ENCODE measurements around the gene SNX25.

The SNX25 gene

GRCh38 chr4:185270037-185270436, 60.6 kb downstream of the SNX25 start:
- DNase-seq, result no peak

- no peak for DNase-seq
These were observed 61.5 kb downstream of the SNX25 start for GRCh38 chr4:185270885-185271284.

- no peak for DNase-seq
These were observed 62.8 kb downstream of the SNX25 start for GRCh38 chr4:185272245-185272644.

GRCh38 chr4:185275501-185275900, 66.1 kb downstream of the SNX25 start:
- no peak for DNase-seq

GRCh38 chr4:185276036-185276435, 66.6 kb downstream of the SNX25 start:
- no peak for DNase-seq

GRCh38 chr4:185278716-185279115, 69.3 kb downstream of the SNX25 start:
- no peak for DNase-seq

- DNase-seq, result no peak
These were observed 71.2 kb downstream of the SNX25 start for GRCh38 chr4:185280608-185281007.

GRCh38 chr4:185282968-185283367, 73.6 kb downstream of the SNX25 start:
- DNase-seq, result no peak

GRCh38 chr4:185283723-185284122, 74.3 kb downstream of the SNX25 start:
- DNase-seq, result no peak

GRCh38 chr4:185285632-185286393, 76.4 kb downstream of the SNX25 start:
- DNase-seq, result no peak

- DNase-seq, result no peak
These were observed 77.2 kb downstream of the SNX25 start for GRCh38 chr4:185286571-185286970.

- no peak for DNase-seq
These were observed 77.6 kb downstream of the SNX25 start for GRCh38 chr4:185287031-185287430.

- no peak for DNase-seq
These were observed 80.7 kb downstream of the SNX25 start for GRCh38 chr4:185290018-185290607.

- DNase-seq, result no peak
These were observed 81.3 kb downstream of the SNX25 start for GRCh38 chr4:185290656-185291055.

- no peak for DNase-seq
These were observed 83.8 kb downstream of the SNX25 start for GRCh38 chr4:185293202-185293601.

- no peak for DNase-seq
These were observed 87.5 kb downstream of the SNX25 start for GRCh38 chr4:185296665-185297460.

GRCh38 chr4:185298728-185299430, 89.5 kb downstream of the SNX25 start:
- no peak for DNase-seq

- no peak for DNase-seq
These were observed 95.1 kb downstream of the SNX25 start for GRCh38 chr4:185304541-185304940.

- DNase-seq, result no peak
These were observed 95.7 kb downstream of the SNX25 start for GRCh38 chr4:185304944-185305690.

- peak; percentile 4 for DNase-seq
These were observed 96.6 kb downstream of the SNX25 start for GRCh38 chr4:185305979-185306442.

GRCh38 chr4:185307136-185307950, 97.9 kb downstream of the SNX25 start:
- no peak for DNase-seq
